GM19397 (cell line): Measurements from ENCODE around the gene PNPLA6.

Source experiments
- ATAC-seq: cut with Tn5 transposase; IDR thresholded peaks from one replicate; pipeline ENCODE4 v1.9.1; 2021; ENCODE audit warnings: mild to moderate bottlenecking, moderate library complexity; ENCODE audit not compliant: unreplicated experiment

Gene PNPLA6

DNA sequence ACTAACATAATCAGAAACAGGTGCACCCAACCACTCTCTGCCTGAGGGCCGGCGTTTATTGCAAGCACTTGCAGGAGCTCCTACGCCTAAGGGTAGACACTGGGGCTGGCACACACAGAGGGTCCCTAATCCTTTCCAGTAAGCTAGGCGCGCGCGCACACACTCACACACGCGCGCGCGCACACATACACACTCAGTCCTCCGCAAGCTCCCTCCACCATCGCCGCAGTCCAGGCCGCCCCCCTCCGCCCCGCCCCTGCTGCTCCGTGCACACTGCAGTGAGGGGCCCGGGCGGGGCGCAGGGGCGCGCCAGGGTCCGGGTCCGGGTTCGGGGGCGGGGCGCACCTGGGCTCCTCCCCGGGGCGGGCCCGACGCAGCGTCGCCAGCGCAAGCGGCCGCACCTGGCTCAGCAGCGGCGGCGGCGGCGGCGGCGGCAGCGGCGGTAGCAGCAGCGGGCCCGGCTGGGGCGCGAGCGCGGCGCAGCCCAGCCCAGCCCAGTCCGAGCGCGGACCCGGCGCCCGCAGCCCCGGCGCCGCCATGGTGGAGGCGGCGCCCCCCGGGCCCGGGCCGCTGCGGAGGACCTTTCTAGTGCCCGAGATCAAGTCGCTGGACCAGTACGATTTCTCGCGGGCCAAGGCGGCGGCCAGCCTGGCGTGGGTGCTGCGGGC is 60.1 kb downstream of the PNPLA6 start, which contains the start of gene CAMSAP3:
Gene CAMSAP3, plus strand, starts transcription at position 398 of the 668 bp plus-strand sequence. Its CDS starts 140 bp downstream, at position 538.
- peak; percentile 60 for ATAC-seq

GRCh38 chr19:7596211-7596937 is 60.9 kb downstream of the PNPLA6 start:
- no peak for ATAC-seq

GRCh38 chr19:7597689-7598088 is 62.2 kb downstream of the PNPLA6 start:
- ATAC-seq, result no peak

- no peak for ATAC-seq
Observed at GRCh38 chr19:7598180-7598579, 62.7 kb downstream of the PNPLA6 start.

GRCh38 chr19:7600721-7601120 is 65.2 kb downstream of the PNPLA6 start:
- no peak for ATAC-seq

- ATAC-seq, result no peak
Observed at GRCh38 chr19:7602240-7602934, 66.9 kb downstream of the PNPLA6 start.

- ATAC-seq, result no peak
Observed at GRCh38 chr19:7602935-7603497, 67.5 kb downstream of the PNPLA6 start.

DNA sequence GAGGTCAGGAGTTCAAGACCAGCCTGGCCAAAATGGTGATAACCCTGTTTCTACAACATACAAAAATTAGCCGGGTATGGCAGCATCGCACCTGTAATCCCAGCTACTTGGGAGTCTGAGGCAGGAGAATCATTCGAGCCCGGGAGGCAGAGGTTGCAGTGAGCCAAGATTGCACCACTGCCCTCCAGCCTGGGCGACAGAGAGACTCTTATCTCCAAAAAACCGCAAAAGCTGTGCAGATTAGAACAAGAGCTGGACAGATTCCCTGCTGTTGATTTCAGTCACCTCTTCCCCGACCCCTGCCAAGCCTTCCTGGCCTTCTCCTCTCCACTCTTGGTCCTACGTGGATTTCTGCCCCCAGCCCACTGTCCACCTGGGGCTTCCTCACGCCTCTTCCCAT is 68.4 kb downstream of the PNPLA6 start:
- no peak for ATAC-seq

DNA sequence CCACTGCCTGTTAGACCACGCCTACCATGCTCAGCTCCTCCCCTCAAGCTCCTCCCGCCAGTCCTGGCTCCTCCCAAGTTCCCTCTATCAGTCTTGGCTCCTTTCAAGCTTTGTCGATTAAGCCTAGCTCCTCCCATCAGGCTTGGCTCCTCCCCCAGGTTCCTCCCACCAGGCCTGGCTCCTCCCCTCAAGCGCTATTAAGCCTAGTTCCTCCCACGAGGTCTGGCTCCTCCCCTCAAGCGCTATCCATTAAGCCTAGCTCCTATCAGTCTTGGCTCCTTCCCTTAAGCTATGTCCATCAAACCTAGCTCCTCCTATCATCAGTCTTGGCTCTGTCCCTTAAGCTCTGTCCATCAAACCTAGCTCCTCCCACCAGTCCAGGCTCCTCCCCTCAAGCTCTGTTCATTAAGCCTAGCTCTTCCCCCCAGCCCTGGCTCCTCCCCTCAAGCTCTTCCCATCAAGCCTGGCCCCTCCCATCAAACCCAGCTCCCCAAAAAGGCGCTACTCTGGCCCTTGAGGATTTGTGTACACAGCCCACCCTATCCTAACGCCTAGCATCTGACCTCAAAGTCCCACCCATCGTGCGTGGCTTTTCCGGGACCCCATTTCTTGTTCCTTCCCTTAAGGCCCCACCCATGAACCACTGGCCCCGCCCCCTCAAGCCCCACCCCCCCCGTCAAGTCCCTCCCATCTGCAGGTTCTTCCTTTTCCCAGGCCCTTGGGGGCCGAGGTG is 70.1 kb downstream of the PNPLA6 start:
- no peak for ATAC-seq

- no peak for ATAC-seq
Observed at GRCh38 chr19:7606289-7606688, 70.8 kb downstream of the PNPLA6 start.

DNA sequence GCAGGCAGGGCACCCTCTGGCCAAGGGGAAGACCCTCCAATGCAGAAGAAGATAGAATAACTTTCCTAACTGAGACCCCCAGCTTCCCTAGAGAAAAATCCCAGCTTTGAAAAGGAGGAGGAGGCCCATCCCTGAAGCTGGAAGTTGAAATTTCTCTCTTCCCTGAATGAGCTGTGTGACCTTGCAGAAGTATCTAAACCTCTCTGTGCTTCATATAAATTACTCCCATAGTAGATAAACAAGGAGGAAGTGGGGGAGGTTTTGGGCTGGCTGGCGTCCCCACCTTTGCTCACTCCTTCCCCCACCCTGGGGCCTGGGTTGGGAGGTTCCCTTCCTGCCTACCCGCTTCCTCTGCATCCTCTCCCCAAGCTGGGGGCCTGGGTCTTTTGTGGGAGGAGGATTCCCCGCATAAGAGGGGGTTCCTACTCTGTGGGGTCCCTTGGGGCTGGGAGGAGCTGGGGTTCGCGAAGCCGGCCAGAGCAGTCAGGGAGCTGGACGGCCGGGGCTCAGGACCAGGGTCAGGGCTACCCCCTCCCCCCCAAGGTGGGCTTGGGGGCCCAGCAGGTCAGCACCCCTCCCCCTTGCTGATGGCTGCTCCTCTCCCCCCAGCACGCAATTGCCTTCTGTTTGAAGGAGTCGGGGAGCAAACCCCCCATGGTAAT is 71.8 kb downstream of the PNPLA6 start:
- ATAC-seq, result no peak

- no peak for ATAC-seq
Observed at GRCh38 chr19:7607874-7608560, 72.5 kb downstream of the PNPLA6 start.

DNA sequence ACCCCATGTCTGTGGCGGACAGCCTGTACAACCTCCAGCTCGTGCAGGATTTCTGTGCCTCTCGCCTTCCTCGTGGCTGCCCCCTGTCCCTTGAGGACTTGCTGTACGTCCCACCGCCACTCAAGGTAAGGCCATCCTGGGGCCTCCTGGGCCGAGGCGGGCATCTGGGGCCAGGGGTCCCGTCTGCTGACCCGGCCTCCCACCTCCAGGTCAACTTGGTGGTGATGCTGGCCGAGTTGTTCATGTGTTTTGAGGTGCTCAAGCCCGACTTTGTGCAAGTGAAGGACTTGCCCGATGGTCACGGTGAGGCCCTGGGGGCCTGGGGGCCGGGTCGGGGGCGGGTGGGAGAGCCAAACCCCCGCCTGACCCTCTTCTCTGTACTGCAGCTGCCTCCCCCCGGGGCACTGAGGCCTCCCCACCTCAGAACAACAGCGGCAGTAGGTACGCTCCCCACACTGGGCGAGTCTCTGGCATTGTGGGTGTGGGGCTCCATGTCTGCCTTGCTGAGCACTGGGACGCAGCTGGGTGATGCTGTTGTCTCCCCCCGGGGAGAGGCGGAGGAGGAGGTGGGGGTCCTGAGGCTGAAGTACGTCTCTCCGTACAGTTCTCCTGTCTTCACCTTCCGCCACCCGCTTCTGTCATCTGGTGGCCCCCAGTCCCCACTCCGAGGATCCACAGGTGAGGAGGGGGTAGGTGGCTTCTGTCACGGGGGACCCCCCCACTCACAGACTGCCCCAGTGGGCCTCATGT is 75.1 kb downstream of the PNPLA6 start:
- no peak for ATAC-seq
